HL-60 (cell line): Measurements from ENCODE around the gene PGR.

ENCODE experiments used
- CTCF ChIP-seq: IDR thresholded peaks from one replicate; pipeline ENCODE4 v1.5.1; 2011; ENCODE audit warnings: low read length, control low read depth, inconsistent platforms; ENCODE audit not compliant: insufficient read depth
- REST ChIP-seq: IDR thresholded peaks from 2 replicates; pipeline ENCODE4 v1.6.1; 2012; ENCODE audit warnings: low read depth; ENCODE audit not compliant: insufficient replicate concordance

DNA sequence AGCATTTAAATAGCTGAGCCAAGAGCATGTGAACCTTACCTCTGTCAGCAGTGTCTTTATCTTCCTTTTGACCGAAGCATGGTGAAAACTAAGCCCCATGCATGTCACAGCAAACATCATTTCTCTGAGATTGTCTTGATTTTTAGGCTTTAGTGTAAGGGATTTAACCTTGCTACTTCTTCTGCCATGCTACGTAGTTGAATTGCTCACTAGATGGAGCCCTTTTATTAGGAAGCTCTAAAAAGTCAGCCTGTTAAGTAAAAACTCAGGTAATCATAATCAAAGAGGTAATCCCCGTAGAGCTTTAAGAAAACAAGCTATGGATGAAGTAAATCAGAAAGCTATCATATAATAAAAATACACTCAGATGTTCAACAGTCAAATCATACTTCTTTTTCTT lies 149.5 kb downstream of the PGR start:
- TF ChIP-seq CTCF: no peak
- no peak for TF ChIP-seq REST
